NCI-H1930 (cell line): ENCODE measurements around the gene DET1.

Source experiments
- DNase-seq, 2 experiments: peaks; one replicate each; lab custom pipeline; 2025; lab: John Stamatoyannopoulos, UW

DET1 gene

GRCh38 chr15:88467073-88467934 lies 79.2 kb downstream of the DET1 start, which contains the start of the genes MRPL46 and MRPS11:
MRPL46 (minus strand) TSS chr15:88467388; CDS start chr15:88467377, 11 bp downstream.
MRPS11 (plus strand) TSS chr15:88467708; CDS start chr15:88467718, 10 bp downstream.
- DNase-seq = peak; percentile 66 to 76

DNA sequence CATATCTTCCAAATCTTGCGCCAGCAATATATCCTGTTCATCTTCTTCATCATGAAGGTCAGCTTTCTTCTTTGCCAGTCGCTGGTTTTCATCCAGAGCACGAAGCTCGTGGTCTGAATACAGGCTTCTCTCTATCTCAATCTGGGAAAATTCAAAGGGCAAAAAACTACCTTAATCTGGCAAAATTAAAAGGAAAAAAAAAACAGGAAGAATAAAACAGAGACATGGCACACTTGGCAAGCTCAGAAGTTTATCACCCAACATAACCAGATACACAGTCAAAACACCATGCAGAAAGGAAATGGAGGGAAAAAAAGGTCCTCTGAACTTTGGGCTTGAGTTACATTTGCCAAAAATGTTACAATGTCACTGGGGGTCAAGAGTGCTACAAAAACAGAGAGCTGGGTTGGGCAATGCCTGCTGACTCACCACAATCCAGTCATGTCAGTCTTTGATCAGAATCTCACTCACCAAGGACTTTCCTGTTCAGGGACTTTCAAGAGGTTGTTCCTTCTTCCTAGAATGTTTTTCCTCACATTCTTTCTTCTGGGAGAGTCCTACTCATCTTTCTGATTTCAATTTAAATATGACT lies 80.8 kb downstream of the DET1 start:
- no peak for DNase-seq

- no peak for DNase-seq
Observed at GRCh38 chr15:88463870-88464532, 82.5 kb downstream of the DET1 start.
